HG02759 (cell line): ENCODE results near the gene TLR9.

ENCODE experiments used
- ATAC-seq: cut with Tn5 transposase; IDR thresholded peaks from one replicate; pipeline ENCODE4 v1.9.1; 2021; ENCODE audit warnings: mild to moderate bottlenecking, moderate library complexity; ENCODE audit not compliant: unreplicated experiment

TLR9 gene

GRCh38 chr3:52248165-52248541 is 22.7 kb upstream of the TLR9 start:
- no peak for ATAC-seq

GRCh38 chr3:52247409-52248164 is 22.1 kb upstream of the TLR9 start:
- no peak for ATAC-seq

GRCh38 chr3:52246728-52247408 is 21.4 kb upstream of the TLR9 start:
- no peak for ATAC-seq

GRCh38 chr3:52246264-52246620 is 20.8 kb upstream of the TLR9 start:
- ATAC-seq, result no peak

GRCh38 chr3:52245322-52246263 is 20.1 kb upstream of the TLR9 start, which contains the start of gene PPM1M:
PPM1M (plus strand) TSS chr3:52245759; CDS start chr3:52245825, 66 bp downstream.
- ATAC-seq, result peak; percentile 33

- peak; percentile 48 for ATAC-seq
Observed at GRCh38 chr3:52243791-52244628, 18.6 kb upstream of the TLR9 start.

GRCh38 chr3:52242039-52242438 is 16.6 kb upstream of the TLR9 start:
- no peak for ATAC-seq

GRCh38 chr3:52240886-52241370 is 15.5 kb upstream of the TLR9 start:
- no peak for ATAC-seq

- no peak for ATAC-seq
Observed at GRCh38 chr3:52240059-52240885, 14.8 kb upstream of the TLR9 start.

GRCh38 chr3:52238761-52239701 is 13.6 kb upstream of the TLR9 start, which contains the start of gene TWF2:
TWF2 (minus strand) TSS chr3:52239158; CDS start chr3:52239016, 142 bp downstream.
- ATAC-seq, result peak; percentile 85

- no peak for ATAC-seq
Observed at GRCh38 chr3:52238193-52238760, 12.8 kb upstream of the TLR9 start.

- no peak for ATAC-seq
Observed at GRCh38 chr3:52237657-52238172, 12.3 kb upstream of the TLR9 start.

GRCh38 chr3:52237006-52237656 is 11.7 kb upstream of the TLR9 start:
- no peak for ATAC-seq

GRCh38 chr3:52236424-52236886 is 11.0 kb upstream of the TLR9 start:
- no peak for ATAC-seq

- ATAC-seq, result no peak
Observed at GRCh38 chr3:52234516-52235447, 9.3 kb upstream of the TLR9 start.

- no peak for ATAC-seq
Observed at GRCh38 chr3:52233968-52234367, 8.5 kb upstream of the TLR9 start.
